Bronchial epithelial cell (primary cell): Measurements from ENCODE around the gene PYY. TPM values are rescaled to one million over a fixed set of nuclear protein-coding genes. Genes with fewer than 3 reads are reported as not detected.
A peak's percentile ranks its signal among the peaks of the same experiment; 100 is the strongest.

ENCODE experiments used
- DNase-seq: peaks from one replicate; pipeline ENCODE4 v3.0.0-alpha.2; 2010; ENCODE audit warnings: low read depth
- FAIRE-seq: peaks from 2 replicates; lab custom pipeline; 2011; peaks lifted over from hg19 to GRCh38; lab: Jason Lieb, UNC
- H3K27me3 ChIP-seq: 2 replicates; pipeline ENCODE4 v1.5.1; 2011; ENCODE audit warnings: low read length; ENCODE audit not compliant: control insufficient read depth, insufficient read depth
- H3K36me3 ChIP-seq: 2 replicates; pipeline ENCODE4 v1.5.1; 2011; ENCODE audit warnings: low read length; ENCODE audit not compliant: control insufficient read depth, insufficient read depth
- H3K4me3 ChIP-seq: 2 replicates; pipeline ENCODE4 v1.5.1; 2011; ENCODE audit warnings: mild to moderate bottlenecking, low read depth, low read length, control low read depth
- CTCF ChIP-seq: IDR thresholded peaks from 2 replicates; pipeline ENCODE4 v1.5.1; 2011; ENCODE audit warnings: mild to moderate bottlenecking, moderate library complexity, low read length, control low read depth, inconsistent platforms; ENCODE audit not compliant: insufficient read depth, severe bottlenecking
- total RNA-seq: library from RNA; depleted of rRNA; stranded (reverse); fragments of >200 nt; gene quantifications from 2 replicates; pipeline ENCODE4 v1.2.1, GENCODE V29; 2014

PYY gene
- total RNA-seq, 1 donor from 2014 or later, result 0.79 TPM

DNA sequence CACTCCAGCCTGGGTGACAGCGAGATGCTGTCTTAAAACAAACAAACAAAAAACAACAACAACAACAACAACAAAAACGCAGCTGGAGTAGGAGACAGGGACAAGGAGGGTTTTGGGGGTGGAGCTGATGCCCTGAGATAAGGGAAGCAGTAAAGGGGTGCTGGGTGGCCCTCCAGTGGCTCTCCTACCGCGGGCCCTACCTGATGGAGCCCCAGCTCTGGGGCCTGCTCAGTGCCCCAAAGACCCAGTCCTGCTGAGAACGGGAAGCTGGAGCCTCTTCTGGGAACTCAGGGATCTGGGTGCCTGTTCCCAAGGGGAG, 29.4 kb upstream of the PYY start:
- Histone ChIP-seq H3K36me3 (no peaks in the 10 kb centered on the region), H3K4me3 (no peak overlapping the region), H3K27me3 (peaks cover 16% of the 10 kb centered on the region)
- no peak for TF ChIP-seq CTCF
- FAIRE-seq, result no peak
- no peak for DNase-seq

- DNase-seq (no peak), FAIRE-seq (peak; percentile 50)
- no peak for TF ChIP-seq CTCF
- Histone ChIP-seq H3K27me3 (peaks cover 17% of the 10 kb centered on the region), H3K36me3 (no peaks in the 10 kb centered on the region), H3K4me3 (no peak overlapping the region)
Measured at GRCh38 chr17:43982171-43982570, 28.4 kb upstream of the PYY start.

DNA sequence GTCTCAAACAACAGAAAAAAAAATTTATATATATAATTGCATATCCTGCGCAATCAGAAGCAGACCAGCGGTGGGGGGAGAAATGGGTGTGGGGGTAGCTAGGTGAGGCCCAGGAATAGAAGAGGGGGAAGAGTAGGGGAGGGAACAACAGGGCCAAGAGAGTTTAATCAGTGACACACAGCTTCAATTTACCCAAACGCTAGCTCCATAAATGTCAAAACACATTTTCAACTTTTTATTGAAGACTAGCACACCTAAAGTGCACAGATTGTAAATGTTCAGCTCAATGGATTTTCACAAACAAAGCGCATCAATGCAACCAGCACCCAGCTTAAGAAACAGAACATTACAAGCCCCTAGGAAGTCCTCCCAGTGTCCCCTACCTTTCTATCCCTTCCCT, 25.9 kb upstream of the PYY start:
- TF ChIP-seq CTCF, result no peak
- H3K4me3 ChIP-seq, result no peak overlapping the region
- no peaks in the 10 kb centered on the region for H3K36me3 ChIP-seq
- peaks cover 17% of the 10 kb centered on the region for H3K27me3 ChIP-seq
- no peak for FAIRE-seq
- DNase-seq, result no peak

GRCh38 chr17:43979011-43979410, 25.3 kb upstream of the PYY start:
- H3K36me3 ChIP-seq, result no peaks in the 10 kb centered on the region
- H3K4me3 ChIP-seq, result no peak overlapping the region
- FAIRE-seq, result no peak
- no peak for DNase-seq
- no peak for TF ChIP-seq CTCF
- H3K27me3 ChIP-seq, result peaks cover 16% of the 10 kb centered on the region

GRCh38 chr17:43978078-43978477, 24.3 kb upstream of the PYY start:
- DNase-seq (no peak), FAIRE-seq (no peak)
- no peak for TF ChIP-seq CTCF
- peaks cover 12% of the 10 kb centered on the region for H3K27me3 ChIP-seq
- no peaks in the 10 kb centered on the region for H3K36me3 ChIP-seq
- no peak overlapping the region for H3K4me3 ChIP-seq
